Activated CD8-positive, alpha-beta T cell treated with anti-CD3 and anti-CD28 coated beads for 36 hours (primary cell): ENCODE results near the gene POLR2F. TPM values are rescaled to one million over a fixed set of nuclear protein-coding genes. Genes with fewer than 3 reads are reported as not detected.
A peak's percentile ranks its signal among the peaks of the same experiment; 100 is the strongest.

Experiments
- ATAC-seq: fragments of 200-7000 bp; cut with Tn5 transposase; one replicate; pipeline ENCODE4 v1.10.0; 2021; ENCODE audit warnings: mild to moderate bottlenecking, moderate library complexity
- CTCF ChIA-PET: fragments of 350-600 bp; sonication (Branson Sonifier 250); formaldehyde crosslinking; loops from one replicate; lab custom pipeline; 2021; ENCODE audit warnings: antibody characterized with exemption; lab: Charles Lee
- POLR2A ChIA-PET: fragments of 350-600 bp; sonication (Branson Sonifier 250); formaldehyde crosslinking; loops from one replicate; lab custom pipeline; 2021; ENCODE audit warnings: antibody characterized with exemption; lab: Charles Lee
- DNase-seq: peaks from one replicate; pipeline ENCODE4 v3.0.0-alpha.2; 2020
- H3K27ac Mint-ChIP-seq: one replicate; pipeline ENCODE4 v1.8.0; 2021; ENCODE audit warnings: mild to moderate bottlenecking, mixed read lengths
- H3K27me3 Mint-ChIP-seq: one replicate; pipeline ENCODE4 v1.8.0; 2021; ENCODE audit warnings: mixed read lengths
- H3K36me3 Mint-ChIP-seq: one replicate; pipeline ENCODE4 v1.8.0; 2021; ENCODE audit warnings: low read depth, mixed read lengths
- H3K4me1 Mint-ChIP-seq: one replicate; pipeline ENCODE4 v1.8.0; 2021; ENCODE audit warnings: low read depth, mixed read lengths
- H3K4me3 Mint-ChIP-seq: one replicate; pipeline ENCODE4 v1.8.0; 2021; ENCODE audit warnings: mild to moderate bottlenecking, moderate library complexity, mixed read lengths
- H3K9me3 Mint-ChIP-seq: one replicate; pipeline ENCODE4 v1.8.0; 2021; ENCODE audit warnings: mixed read lengths
- CTCF ChIP-seq: fragments of 200-600 bp; IDR thresholded peaks from one replicate; pipeline ENCODE4 v1.8.0; 2022; ENCODE audit warnings: antibody characterized with exemption, mild to moderate bottlenecking
- intact Hi-C: fragments of 100-400 bp; cut with micrococcal nuclease; formaldehyde crosslinking; loops from one replicate; pipeline ENCODE4 v1.10.0; 2022
- total RNA-seq, 2 experiments: library from RNA; stranded (reverse); gene quantifications; one replicate each; pipeline ENCODE4 v1.2.3, GENCODE V29; 2021

POLR2F gene
- total RNA-seq, 2 experiments from 2014 or later = 82.2 to 85.4 TPM

GRCh38 chr22:37926771-37927636, 26.5 kb upstream of the POLR2F start:
- Mint-ChIP-seq H3K4me3 (no peak overlapping the region), H3K27me3 (no peaks in the 10 kb centered on the region), H3K9me3 (no peaks in the 10 kb centered on the region), H3K36me3 (no peaks in the 10 kb centered on the region), H3K4me1 (no peaks in the 10 kb centered on the region), H3K27ac (no peak overlapping the region)
- intact Hi-C loops = no loop called here
- ChIA-PET CTCF (interaction anchor here (1.1 kb wide), 1 partner anchor 39 kb away, joined by 3 read pairs; no protein-coding TSS in a partner anchor), POLR2A (interaction anchor here (1.2 kb wide), 1 partner anchor 21 kb away, joined by 3 read pairs; no protein-coding TSS in a partner anchor)
- no peak for DNase-seq
- TF ChIP-seq CTCF = no peak
- no peak for ATAC-seq

- H3K36me3 Mint-ChIP-seq = no peaks in the 10 kb centered on the region
- TF ChIP-seq CTCF = no peak
- ChIA-PET POLR2A (interaction anchor here (1.2 kb wide), 1 partner anchor 22 kb away, joined by 3 read pairs; no protein-coding TSS in a partner anchor), CTCF (no interaction called here)
- intact Hi-C loops = no loop called here
- H3K9me3 Mint-ChIP-seq = no peaks in the 10 kb centered on the region
- no peak overlapping the region for H3K27ac Mint-ChIP-seq
- H3K27me3 Mint-ChIP-seq = no peaks in the 10 kb centered on the region
- no peak overlapping the region for H3K4me3 Mint-ChIP-seq
- ATAC-seq = no peak
- DNase-seq = no peak
- H3K4me1 Mint-ChIP-seq = no peaks in the 10 kb centered on the region
Observed at GRCh38 chr22:37927637-37927936, 25.9 kb upstream of the POLR2F start.

- H3K27ac Mint-ChIP-seq = no peak overlapping the region
- peaks cover 2% of the 10 kb centered on the region for H3K36me3 Mint-ChIP-seq
- ATAC-seq (no peak), DNase-seq (no peak)
- ChIA-PET POLR2A (no interaction called here), CTCF (interaction anchor here (1.2 kb wide), 1 partner anchor 112 kb away, joined by 3 read pairs; no protein-coding TSS in a partner anchor)
- no peak overlapping the region for H3K4me3 Mint-ChIP-seq
- TF ChIP-seq CTCF = no peak
- H3K27me3 Mint-ChIP-seq = no peaks in the 10 kb centered on the region
- H3K9me3 Mint-ChIP-seq = no peaks in the 10 kb centered on the region
- intact Hi-C loops = no loop called here
- peaks cover 9% of the 10 kb centered on the region for H3K4me1 Mint-ChIP-seq
Observed at GRCh38 chr22:37929390-37929789, 24.1 kb upstream of the POLR2F start.

- intact Hi-C loops = loop anchor here (5.0 kb wide), 1 partner anchor 113 kb away; no protein-coding TSS in a partner anchor
- peak; percentile 52 for TF ChIP-seq CTCF
- ATAC-seq (no peak), DNase-seq (peak; percentile 36)
- ChIA-PET CTCF (interaction anchor here (1.2 to 1.4 kb wide), 2 partner anchors 23 to 113 kb away, joined by 3 to 4 read pairs; partner anchors contain the start of genes C22orf23 and POLR2F), POLR2A (interaction anchor here (0.8 to 1.0 kb wide), 2 partner anchors 14 to 106 kb away, joined by 3 read pairs; no protein-coding TSS in a partner anchor)
- Mint-ChIP-seq H3K27ac (no peak overlapping the region), H3K4me3 (no peak overlapping the region), H3K4me1 (peaks cover 9% of the 10 kb centered on the region), H3K36me3 (peaks cover 2% of the 10 kb centered on the region), H3K9me3 (no peaks in the 10 kb centered on the region), H3K27me3 (no peaks in the 10 kb centered on the region)
Observed at GRCh38 chr22:37930270-37930951, 23.1 kb upstream of the POLR2F start.
